AG04450 (cell line): ENCODE results near the gene PFDN6. TPM values are rescaled to one million over a fixed set of nuclear protein-coding genes. Genes with fewer than 3 reads are reported as not detected.
A peak's percentile ranks its signal among the peaks of the same experiment; 100 is the strongest.

Source experiments
- CTCF ChIA-PET: fragments of 300-600, 350-600 bp; formaldehyde crosslinking; extraction: SDS; loops from one replicate; lab custom pipeline; 2022; ENCODE audit warnings: antibody characterized with exemption, inconsistent platforms; lab: Charles Lee
- POLR2A ChIA-PET: fragments of 350-600 bp; formaldehyde crosslinking; extraction: SDS; loops from one replicate; lab custom pipeline; 2021; ENCODE audit warnings: antibody characterized with exemption, inconsistent platforms; lab: Yijun Ruan, JAX
- DNase-seq: peaks from one replicate; pipeline ENCODE4 v3.0.0-alpha.2; 2011; ENCODE audit warnings: low read depth, low spot score
- H3K27ac ChIP-seq: one replicate; pipeline ENCODE4 v1.5.1; 2012; ENCODE audit warnings: low read depth, low read length, control low read depth
- H3K27me3 ChIP-seq: one replicate; pipeline ENCODE4 v1.6.0; 2012; ENCODE audit warnings: low read length; ENCODE audit not compliant: control insufficient read depth, insufficient read depth
- H3K4me3 ChIP-seq: 2 replicates; pipeline ENCODE4 v1.5.1; 2011; ENCODE audit warnings: mild to moderate bottlenecking, low read depth, low read length, control low read depth
- H3K9me3 ChIP-seq: 2 replicates; pipeline ENCODE4 v1.5.1; 2012; ENCODE audit warnings: low read length; ENCODE audit not compliant: control insufficient read depth, insufficient read depth
- CTCF ChIP-seq: IDR thresholded peaks from 2 replicates; pipeline ENCODE4 v1.5.1; 2011; ENCODE audit warnings: low read depth, low read length, control low read depth, inconsistent platforms
- polyA plus RNA-seq: library from polyadenylated mRNA; depleted of rRNA; stranded (reverse); fragments of >200 nt; gene quantifications from 2 replicates; pipeline ENCODE4 v1.2.3, GENCODE V29; 2011

The PFDN6 gene
- polyA plus RNA-seq, 1 experiment = 64.6 TPM

- TF ChIP-seq CTCF = no peak
- peak overlapping the region; percentile 72 for H3K27ac ChIP-seq
- peaks cover 3% of the 10 kb centered on the region; the same call in 1 of the 2 replicates for H3K9me3 ChIP-seq
- H3K27me3 ChIP-seq = no peaks in the 10 kb centered on the region
- ChIA-PET POLR2A (interaction anchor here (0.7 to 2.0 kb wide), 10 partner anchors 19 to 521 kb away, joined by 3 to 17 read pairs (median 6); partner anchors contain the start of genes B3GALT4, CUTA, RGL2 and RPS18), CTCF (interaction anchor here (1.2 to 2.6 kb wide), 3 partner anchors 71 to 107 kb away, joined by 3 to 13 read pairs (median 4); no protein-coding TSS in a partner anchor)
- DNase-seq = no peak
- H3K4me3 ChIP-seq = peak overlapping the region; percentile 78
Observed at GRCh38 chr6:33318426-33319073, 29.1 kb downstream of the PFDN6 start.

- ChIA-PET POLR2A (interaction anchor here (0.7 to 1.2 kb wide), 4 partner anchors 8 to 348 kb away, joined by 3 to 5 read pairs (median 4); partner anchors contain the start of gene RGL2), CTCF (interaction anchor here (1.0 kb wide), 1 partner anchor 26 kb away, joined by 6 read pairs; no protein-coding TSS in a partner anchor)
Observed at GRCh38 chr6:33319939-33320314, 30.5 kb downstream of the PFDN6 start.

GRCh38 chr6:33320315-33321181, 31.1 kb downstream of the PFDN6 start:
- Histone ChIP-seq H3K27ac (peak overlapping the region; percentile 99), H3K4me3 (peak overlapping the region; percentile 78), H3K27me3 (no peaks in the 10 kb centered on the region), H3K9me3 (no peaks in the 10 kb centered on the region)
- CTCF ChIA-PET = interaction anchor here (1.0 to 1.2 kb wide), 3 partner anchors 25 to 72 kb away, joined by 3 to 6 read pairs (median 4); no protein-coding TSS in a partner anchor
- POLR2A ChIA-PET = interaction anchor here (0.7 to 1.5 kb wide), 5 partner anchors 8 to 349 kb away, joined by 3 to 8 read pairs (median 4); partner anchors contain the start of genes RGL2, RPS18 and VPS52
- DNase-seq = peak; percentile 84
- no peak for TF ChIP-seq CTCF

More at GRCh38 chr6:33319939-33320314, 30.5 kb downstream of the PFDN6 start:
- Histone ChIP-seq H3K4me3 (peak overlapping the region; percentile 78), H3K9me3 (no peaks in the 10 kb centered on the region; the same call in 1 of the 2 replicates), H3K27ac (peak overlapping the region; percentile 99), H3K27me3 (no peaks in the 10 kb centered on the region)
- TF ChIP-seq CTCF = no peak
- no peak for DNase-seq

GRCh38 chr6:33321227-33321626, 31.8 kb downstream of the PFDN6 start:
- Histone ChIP-seq H3K27me3 (no peaks in the 10 kb centered on the region), H3K9me3 (no peaks in the 10 kb centered on the region), H3K27ac (peak overlapping the region; percentile 99), H3K4me3 (peak overlapping the region; percentile 78)
- ChIA-PET CTCF (interaction anchor here (1.2 kb wide), 2 partner anchors 70 to 73 kb away, joined by 3 to 4 read pairs; no protein-coding TSS in a partner anchor), POLR2A (interaction anchor here (1.5 kb wide), 1 partner anchor 49 kb away, joined by 8 read pairs; the partner anchor contains the start of genes RPS18 and VPS52)
- no peak for TF ChIP-seq CTCF
- DNase-seq = no peak
